B cell (primary cell): ENCODE results near the gene TMEM150A. TPM values are rescaled to one million over a fixed set of nuclear protein-coding genes. Genes with fewer than 3 reads are reported as not detected.

Experiments used
- ATAC-seq: fragments of 200-7000 bp; cut with Tn5 transposase; one replicate; pipeline ENCODE4 v1.10.0; 2021; ENCODE audit warnings: low read depth, mild to moderate bottlenecking, moderate number of reproducible peaks, moderate library complexity
- CTCF ChIA-PET: fragments of 350-600 bp; sonication (Branson Sonifier 250); formaldehyde crosslinking; loops from one replicate; lab custom pipeline; 2021; ENCODE audit warnings: antibody characterized with exemption, inconsistent platforms; lab: Charles Lee
- POLR2A ChIA-PET: fragments of 350-600 bp; sonication (Branson Sonifier 250); formaldehyde crosslinking; loops from one replicate; lab custom pipeline; 2021; ENCODE audit warnings: antibody characterized with exemption; lab: Charles Lee
- DNase-seq: peaks from one replicate; pipeline ENCODE4 v3.0.0; 2013
- H2AFZ ChIP-seq: 2 replicates; pipeline ENCODE4 v1.6.1; 2012; ENCODE audit warnings: mild to moderate bottlenecking, low read depth, low read length; ENCODE audit not compliant: insufficient read depth, poor library complexity, severe bottlenecking
- H3K27ac ChIP-seq, 2 donors: 1 replicate in 1 of 2; 2 replicates in 1 of 2; pipeline ENCODE4 v1.5.1; 2012 to 2013; ENCODE audit warnings: low read length in 2 of 2, mild to moderate bottlenecking in 2 of 2, moderate library complexity in 1 of 2
- H3K27me3 ChIP-seq, 4 experiments: fragments of 200-600 bp in 1 of 4; sonication (generic) in 1 of 4; replicated peaks in 1 of 4; 1 replicate in 2 of 4; 2 replicates in 2 of 4; pipeline versions ENCODE4 v1.6.1 to v1.7.0; 2013 to 2016; ENCODE audit warnings: low read length in 3 of 4, mild to moderate bottlenecking in 2 of 4, mixed read lengths in 1 of 4, moderate library complexity in 1 of 4; ENCODE audit not compliant: insufficient read depth in 4 of 4, control insufficient read depth in 3 of 4; ENCODE audit errors: control extremely low read depth in 1 of 4
- H3K36me3 ChIP-seq, 2 experiments: replicated peaks in 1 of 2; 1 replicate in 1 of 2; 2 replicates in 1 of 2; pipeline versions ENCODE4 v1.6.1 to v1.7.1; 2013; ENCODE audit warnings: low read length in 1 of 2; ENCODE audit not compliant: insufficient read depth in 2 of 2, control insufficient read depth in 1 of 2; ENCODE audit errors: control extremely low read depth in 1 of 2, extremely low read depth in 1 of 2
- H3K4me1 ChIP-seq, 2 donors: fragments of 200-600 bp in 1 of 2; sonication (generic) in 1 of 2; 1 replicate in 1 of 2; 2 replicates in 1 of 2; pipeline versions ENCODE4 v1.5.1 to v1.6.1; 2013 to 2017; ENCODE audit warnings: low read length in 2 of 2; ENCODE audit not compliant: control insufficient read depth in 2 of 2, insufficient read depth in 2 of 2
- H3K4me2 ChIP-seq: replicated peaks from 2 replicates; pipeline ENCODE3; 2012; ENCODE audit warnings: mild to moderate bottlenecking, low read depth, low read length; ENCODE audit not compliant: poor library complexity, severe bottlenecking
- H3K4me3 ChIP-seq, 5 experiments: fragments of 200-600 bp in 1 of 5; sonication (generic) in 1 of 5; 1 replicate in 3 of 5; 2 replicates in 2 of 5; pipeline versions ENCODE4 v1.5.1 to v1.7.0; 2011 to 2016; ENCODE audit warnings: low read length in 4 of 5, mild to moderate bottlenecking in 4 of 5, low read depth in 2 of 5, control low read depth in 1 of 5, moderate library complexity in 1 of 5; ENCODE audit not compliant: insufficient read depth in 1 of 5; ENCODE audit errors: control extremely low read depth in 1 of 5, extremely low read depth in 1 of 5
- H3K79me2 ChIP-seq: fragments of 200-600 bp; sonication (generic); one replicate; pipeline ENCODE4 v1.6.0; 2016; ENCODE audit warnings: low read length; ENCODE audit not compliant: control insufficient read depth, insufficient read depth
- H3K9ac ChIP-seq: fragments of 200-600 bp; sonication (generic); 2 replicates; pipeline ENCODE4 v1.6.1; 2017; ENCODE audit warnings: mild to moderate bottlenecking, low read length, moderate library complexity
- H3K9me3 ChIP-seq, 3 donors: one replicate each; pipeline versions ENCODE4 v1.6.1 to v1.7.1; 2013; ENCODE audit warnings: low read length in 2 of 3; ENCODE audit not compliant: control insufficient read depth in 2 of 3, insufficient read depth in 1 of 3; ENCODE audit errors: control extremely low read depth in 1 of 3
- H4K20me1 ChIP-seq: 2 replicates; pipeline ENCODE4 v1.6.0; 2012; ENCODE audit warnings: mild to moderate bottlenecking, low read length; ENCODE audit not compliant: insufficient read depth, control insufficient read depth, poor library complexity, severe bottlenecking
- H3K27ac Mint-ChIP-seq: one replicate; pipeline ENCODE4 v1.8.0; 2021; ENCODE audit warnings: mixed read lengths
- H3K27me3 Mint-ChIP-seq: one replicate; pipeline ENCODE4 v1.8.0; 2021; ENCODE audit warnings: mixed read lengths
- H3K4me1 Mint-ChIP-seq: one replicate; pipeline ENCODE4 v1.8.0; 2021; ENCODE audit warnings: mixed read lengths
- H3K4me3 Mint-ChIP-seq: one replicate; pipeline ENCODE4 v1.8.0; 2021; ENCODE audit warnings: mixed read lengths
- H3K9me3 Mint-ChIP-seq: one replicate; pipeline ENCODE4 v1.8.0; 2022; ENCODE audit warnings: mixed read lengths; ENCODE audit not compliant: insufficient read depth
- CTCF ChIP-seq: fragments of 200-600 bp; IDR thresholded peaks from one replicate; pipeline ENCODE4 v1.8.0; 2022; ENCODE audit warnings: antibody characterized with exemption, mild to moderate bottlenecking
- EZH2 ChIP-seq: IDR thresholded peaks from 2 replicates; pipeline ENCODE4 v1.6.1; 2012; ENCODE audit warnings: borderline replicate concordance, low read depth, mild to moderate bottlenecking, moderate library complexity, low read length; ENCODE audit not compliant: insufficient read depth, poor library complexity, severe bottlenecking
- WGBS: methylation state at CpG from one replicate; pipeline ENCODE4 v1.1.5; 2013; ENCODE audit warnings: missing lambda C conversion rate; ENCODE audit not compliant: insufficient coverage; 5-methylcytosine and 5-hydroxymethylcytosine counted together
- intact Hi-C: fragments of 100-400 bp; cut with micrococcal nuclease; formaldehyde crosslinking; loops from one replicate; pipeline ENCODE4 v1.10.0; 2022
- polyA plus RNA-seq: library from polyadenylated mRNA; depleted of rRNA; stranded (reverse); fragments of >200 nt; gene quantifications from 2 replicates; pipeline ENCODE4 v1.2.3, GENCODE V29; 2012
- total RNA-seq, 2 donors: library from RNA; stranded (reverse); fragments of 120-200 nt in 1 of 2; gene quantifications; 1 replicate in 1 of 2; 2 replicates in 1 of 2; pipeline versions ENCODE4 v1.2.3 to v1.2.4, GENCODE V29; 2013 to 2022

Gene TMEM150A
- total and polyA plus RNA-seq, 2 donors (not counting 1 experiment from before 2014, with no cell fraction given), result 23.0 to 26.4 TPM

- no peak overlapping the region for H3K4me2 ChIP-seq
- no peaks in the 10 kb centered on the region for H3K9me3 ChIP-seq
- H2AFZ ChIP-seq, result no peak overlapping the region
- no peak overlapping the region for H3K27ac ChIP-seq
- Mint-ChIP-seq H3K4me3 (no peak overlapping the region), H3K27ac (no peak overlapping the region), H3K27me3 (no peaks in the 10 kb centered on the region), H3K4me1 (peaks cover 49% of the 10 kb centered on the region), H3K9me3 (no peaks in the 10 kb centered on the region)
- 92% methylated on average over 2 of the region's 4 CpGs for WGBS
- intact Hi-C loops, result no loop called here
- no peaks in the 10 kb centered on the region for H3K27me3 ChIP-seq
- no peak overlapping the region for H3K9ac ChIP-seq
- ChIA-PET CTCF (interaction anchor here (1.0 kb wide), 1 partner anchor 32 kb away, joined by 4 read pairs; no protein-coding TSS in a partner anchor), POLR2A (interaction anchor here (1.1 kb wide), 1 partner anchor 11 kb away, joined by 5 read pairs; the partner anchor contains the start of gene USP39)
- peaks cover 34% of the 10 kb centered on the region for H4K20me1 ChIP-seq
- H3K79me2 ChIP-seq, result peaks cover 23% of the 10 kb centered on the region
- H3K4me3 ChIP-seq, result no peak overlapping the region
- TF ChIP-seq CTCF (no peak), EZH2 (no peak)
- H3K36me3 ChIP-seq, result peaks cover 0 to 28% of the 10 kb centered on the region in 2 experiments
- peaks cover 22 to 29% of the 10 kb centered on the region in 2 donors for H3K4me1 ChIP-seq
- no peak for ATAC-seq
- DNase-seq, result no peak
Observed at GRCh38 chr2:85605406-85606115, 3.1 kb upstream of the TMEM150A start.
